Measurements from ENCODE around the gene RPS3.

Gene RPS3

GRCh38 chr11:75440960-75441803 is 41.9 kb downstream of the RPS3 start:
- DNase-seq (ENCODE audit: low spot score) = no peak
- in situ Hi-C loops (cut with MboI; ENCODE audit: low pct_unique_long_range_greater_than_20kb, low sequenced_read_pairs, unreplicated experiment) = no loop called here
- TF ChIP-seq, protein P1, sequence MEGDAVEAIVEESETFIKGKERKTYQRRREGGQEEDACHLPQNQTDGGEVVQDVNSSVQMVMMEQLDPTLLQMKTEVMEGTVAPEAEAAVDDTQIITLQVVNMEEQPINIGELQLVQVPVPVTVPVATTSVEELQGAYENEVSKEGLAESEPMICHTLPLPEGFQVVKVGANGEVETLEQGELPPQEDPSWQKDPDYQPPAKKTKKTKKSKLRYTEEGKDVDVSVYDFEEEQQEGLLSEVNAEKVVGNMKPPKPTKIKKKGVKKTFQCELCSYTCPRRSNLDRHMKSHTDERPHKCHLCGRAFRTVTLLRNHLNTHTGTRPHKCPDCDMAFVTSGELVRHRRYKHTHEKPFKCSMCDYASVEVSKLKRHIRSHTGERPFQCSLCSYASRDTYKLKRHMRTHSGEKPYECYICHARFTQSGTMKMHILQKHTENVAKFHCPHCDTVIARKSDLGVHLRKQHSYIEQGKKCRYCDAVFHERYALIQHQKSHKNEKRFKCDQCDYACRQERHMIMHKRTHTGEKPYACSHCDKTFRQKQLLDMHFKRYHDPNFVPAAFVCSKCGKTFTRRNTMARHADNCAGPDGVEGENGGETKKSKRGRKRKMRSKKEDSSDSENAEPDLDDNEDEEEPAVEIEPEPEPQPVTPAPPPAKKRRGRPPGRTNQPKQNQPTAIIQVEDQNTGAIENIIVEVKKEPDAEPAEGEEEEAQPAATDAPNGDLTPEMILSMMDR (IDR thresholded peaks at IDR 0.05; ENCODE audit: extremely low read depth, insufficient read depth, missing control alignments) = no peak

DNA sequence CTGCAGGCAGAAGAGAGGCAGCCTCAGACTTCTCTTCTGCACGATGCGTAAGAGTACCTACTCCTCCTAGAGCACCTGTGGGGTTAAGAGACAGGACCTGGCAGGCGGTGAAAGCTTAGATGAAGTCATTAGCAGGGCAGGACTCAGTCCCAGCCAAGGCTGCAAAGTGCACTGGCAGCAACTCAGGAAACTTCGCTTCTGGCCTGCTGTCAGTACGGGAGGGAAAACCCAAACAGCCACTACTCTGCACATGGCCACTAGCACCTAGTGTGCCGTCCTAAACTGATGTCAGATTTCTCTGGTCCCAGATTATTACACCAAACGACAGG is 42.5 kb downstream of the RPS3 start:
- TF ChIP-seq, protein P1 (IDR thresholded peaks at IDR 0.05; ENCODE audit: extremely low read depth, insufficient read depth, missing control alignments) = no peak
- in situ Hi-C loops (cut with MboI; ENCODE audit: low pct_unique_long_range_greater_than_20kb, low sequenced_read_pairs, unreplicated experiment) = no loop called here
- DNase-seq (ENCODE audit: low spot score) = no peak

GRCh38 chr11:75442161-75442885 is 43.0 kb downstream of the RPS3 start:
- no peak for DNase-seq (ENCODE audit: low spot score)
- TF ChIP-seq, protein P1 (IDR thresholded peaks at IDR 0.05; ENCODE audit: extremely low read depth, insufficient read depth, missing control alignments) = no peak
- in situ Hi-C loops (cut with MboI; ENCODE audit: low pct_unique_long_range_greater_than_20kb, low sequenced_read_pairs, unreplicated experiment) = no loop called here

- no peak for DNase-seq (ENCODE audit: low spot score)
- in situ Hi-C loops (cut with MboI; ENCODE audit: low pct_unique_long_range_greater_than_20kb, low sequenced_read_pairs, unreplicated experiment) = no loop called here
- TF ChIP-seq, protein P1 (IDR thresholded peaks at IDR 0.05; ENCODE audit: extremely low read depth, insufficient read depth, missing control alignments) = no peak
These were observed 43.7 kb downstream of the RPS3 start for GRCh38 chr11:75443043-75443442.

GRCh38 chr11:75445315-75445953 is 46.1 kb downstream of the RPS3 start:
- in situ Hi-C loops (cut with MboI; ENCODE audit: low pct_unique_long_range_greater_than_20kb, low sequenced_read_pairs, unreplicated experiment) = loop anchor here (5.0 kb wide), 1 partner anchor 87 kb away; no protein-coding TSS in a partner anchor
- peak; percentile 85 for DNase-seq (ENCODE audit: low spot score)
- TF ChIP-seq, protein P1 (IDR thresholded peaks at IDR 0.05; ENCODE audit: extremely low read depth, insufficient read depth, missing control alignments) = peak; percentile 99

- in situ Hi-C loops (cut with MboI; ENCODE audit: low pct_unique_long_range_greater_than_20kb, low sequenced_read_pairs, unreplicated experiment) = loop anchor here (5.0 kb wide), 1 partner anchor 85 kb away; no protein-coding TSS in a partner anchor
- no peak for DNase-seq (ENCODE audit: low spot score)
- TF ChIP-seq, protein P1 (IDR thresholded peaks at IDR 0.05; ENCODE audit: extremely low read depth, insufficient read depth, missing control alignments) = no peak
These were observed 48.1 kb downstream of the RPS3 start for GRCh38 chr11:75447415-75447814.
